IPS DF 4.7 (cell line): Measurements from ENCODE around the gene JMJD1C.
"Not testable (repeated sequence)": the region's sequence is repeated elsewhere in the genome, so short reads cannot be mapped to it uniquely, and the experiment has no call there.

Experiments used
- DNase-seq: peaks from one replicate; pipeline ENCODE4 v3.0.0-alpha.2; 2013; ENCODE audit warnings: low spot score; ENCODE audit errors: extremely low read depth

Gene JMJD1C

GRCh38 chr10:63294781-63295180, 171.0 kb downstream of the JMJD1C start:
- no peak for DNase-seq

- not testable (repeated sequence) for DNase-seq
These were observed 172.9 kb downstream of the JMJD1C start for GRCh38 chr10:63292847-63293246.

- DNase-seq = no peak
These were observed 177.6 kb downstream of the JMJD1C start for GRCh38 chr10:63288170-63288569.

- no peak for DNase-seq
These were observed 179.0 kb downstream of the JMJD1C start for GRCh38 chr10:63286754-63287264.

GRCh38 chr10:63286340-63286739, 179.4 kb downstream of the JMJD1C start:
- no peak for DNase-seq

GRCh38 chr10:63283901-63284300, 181.9 kb downstream of the JMJD1C start:
- DNase-seq = not testable (repeated sequence)

GRCh38 chr10:63283093-63283492, 182.7 kb downstream of the JMJD1C start:
- DNase-seq = no peak

GRCh38 chr10:63281967-63282366, 183.8 kb downstream of the JMJD1C start:
- no peak for DNase-seq

- no peak for DNase-seq
These were observed 185.4 kb downstream of the JMJD1C start for GRCh38 chr10:63280386-63280785.

GRCh38 chr10:63275094-63275493, 190.7 kb downstream of the JMJD1C start:
- DNase-seq = no peak

GRCh38 chr10:63273577-63273976, 192.2 kb downstream of the JMJD1C start:
- no peak for DNase-seq

GRCh38 chr10:63268798-63269503, 196.8 kb downstream of the JMJD1C start:
- DNase-seq = peak; percentile 87

GRCh38 chr10:63268149-63268797, 197.5 kb downstream of the JMJD1C start:
- no peak for DNase-seq

- DNase-seq = no peak
These were observed 198.2 kb downstream of the JMJD1C start for GRCh38 chr10:63267414-63268148.

- DNase-seq = no peak
These were observed 199.1 kb downstream of the JMJD1C start for GRCh38 chr10:63266391-63267316.

- DNase-seq = no peak
These were observed 200.0 kb downstream of the JMJD1C start for GRCh38 chr10:63265683-63266235.

- no peak for DNase-seq
These were observed 200.6 kb downstream of the JMJD1C start for GRCh38 chr10:63265222-63265617.

- no peak for DNase-seq
These were observed 201.1 kb downstream of the JMJD1C start for GRCh38 chr10:63264617-63265221.

GRCh38 chr10:63262430-63263073, 203.2 kb downstream of the JMJD1C start:
- DNase-seq = no peak

GRCh38 chr10:63261496-63261895, 204.3 kb downstream of the JMJD1C start:
- DNase-seq = no peak
